A673 (cell line): ENCODE measurements around the gene ARHGAP15.

ENCODE experiments used
- CTCF ChIP-seq: fragments of 300-800, 200-600 bp; sonication (generic); conservative IDR thresholded peaks from 2 replicates; pipeline ENCODE4 v1.5.1; 2017; ENCODE audit warnings: low read depth, mild to moderate bottlenecking, antibody characterized with exemption, low read length, moderate library complexity, mixed read lengths
- EZH2 ChIP-seq: fragments of 200-600 bp; sonication (generic); IDR thresholded peaks from 2 replicates; pipeline ENCODE4 v1.6.1; 2017; ENCODE audit warnings: borderline replicate concordance, low read depth, mild to moderate bottlenecking, mixed read lengths, antibody characterized with exemption, low read length; ENCODE audit not compliant: poor library complexity, severe bottlenecking

GRCh38 chr2:143431316-143431715, 302.1 kb downstream of the ARHGAP15 start:
- TF ChIP-seq CTCF (no peak), EZH2 (no peak)
